PFSK-1 (cell line): ENCODE data around the gene RYR3.

ENCODE experiments used
- FOXP2 ChIP-seq: optimal IDR thresholded peaks from 2 replicates; pipeline ENCODE3; 2011; ENCODE audit warnings: borderline replicate concordance, control low read depth, inconsistent platforms; ENCODE audit not compliant: insufficient read depth; ENCODE audit errors: extremely low read length, extremely low read depth
- POLR2AphosphoS5 ChIP-seq: IDR thresholded peaks from 2 replicates; pipeline ENCODE4 v1.6.1; 2012; ENCODE audit warnings: low read depth, mild to moderate bottlenecking, control low read depth, low read length, moderate library complexity
- SIN3A ChIP-seq: IDR thresholded peaks from 2 replicates; pipeline ENCODE4 v1.6.1; 2012; ENCODE audit warnings: mild to moderate bottlenecking, low read length, moderate library complexity, borderline replicate concordance; ENCODE audit not compliant: insufficient read depth
- TAF1 ChIP-seq: IDR thresholded peaks from 2 replicates; pipeline ENCODE4 v1.6.1; 2012; ENCODE audit warnings: low read length, control low read depth, borderline replicate concordance; ENCODE audit not compliant: insufficient read depth
- TF ChIP-seq, protein P1 (sequence below), 2 experiments: IDR thresholded peaks; 2 replicates each; pipeline versions ENCODE4 v1.6.1 to v1.8.0; 2011 to 2012; ENCODE audit warnings: low read depth in 2 of 2, low read length in 2 of 2, control low read depth in 1 of 2, inconsistent platforms in 1 of 2, mild to moderate bottlenecking in 1 of 2, moderate library complexity in 1 of 2; ENCODE audit not compliant: insufficient read depth in 1 of 2

The RYR3 gene

DNA sequence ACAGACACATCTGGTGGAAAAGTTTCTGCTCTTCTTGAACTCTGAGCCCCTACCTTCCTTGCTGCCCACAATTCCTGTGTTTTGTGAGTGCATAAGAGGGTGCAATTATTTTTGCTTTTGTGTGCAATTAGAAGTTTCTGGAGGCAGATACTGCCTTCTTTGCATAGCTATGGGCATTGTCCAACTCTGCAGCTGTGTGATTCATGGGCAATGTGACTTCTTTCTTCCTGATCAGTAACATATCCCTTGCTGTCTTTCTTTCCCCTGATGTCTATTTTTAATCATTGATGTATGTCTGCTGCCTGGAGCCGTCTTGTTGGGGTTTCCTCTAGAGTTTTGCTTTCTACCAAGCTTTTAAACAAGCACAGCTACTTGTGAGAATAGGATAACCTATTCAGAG lies 336.0 kb downstream of the RYR3 start:
- TF ChIP-seq SIN3A, result no peak
- no peak for TF ChIP-seq TAF1
- no peak for TF ChIP-seq FOXP2
- TF ChIP-seq, protein P1, sequence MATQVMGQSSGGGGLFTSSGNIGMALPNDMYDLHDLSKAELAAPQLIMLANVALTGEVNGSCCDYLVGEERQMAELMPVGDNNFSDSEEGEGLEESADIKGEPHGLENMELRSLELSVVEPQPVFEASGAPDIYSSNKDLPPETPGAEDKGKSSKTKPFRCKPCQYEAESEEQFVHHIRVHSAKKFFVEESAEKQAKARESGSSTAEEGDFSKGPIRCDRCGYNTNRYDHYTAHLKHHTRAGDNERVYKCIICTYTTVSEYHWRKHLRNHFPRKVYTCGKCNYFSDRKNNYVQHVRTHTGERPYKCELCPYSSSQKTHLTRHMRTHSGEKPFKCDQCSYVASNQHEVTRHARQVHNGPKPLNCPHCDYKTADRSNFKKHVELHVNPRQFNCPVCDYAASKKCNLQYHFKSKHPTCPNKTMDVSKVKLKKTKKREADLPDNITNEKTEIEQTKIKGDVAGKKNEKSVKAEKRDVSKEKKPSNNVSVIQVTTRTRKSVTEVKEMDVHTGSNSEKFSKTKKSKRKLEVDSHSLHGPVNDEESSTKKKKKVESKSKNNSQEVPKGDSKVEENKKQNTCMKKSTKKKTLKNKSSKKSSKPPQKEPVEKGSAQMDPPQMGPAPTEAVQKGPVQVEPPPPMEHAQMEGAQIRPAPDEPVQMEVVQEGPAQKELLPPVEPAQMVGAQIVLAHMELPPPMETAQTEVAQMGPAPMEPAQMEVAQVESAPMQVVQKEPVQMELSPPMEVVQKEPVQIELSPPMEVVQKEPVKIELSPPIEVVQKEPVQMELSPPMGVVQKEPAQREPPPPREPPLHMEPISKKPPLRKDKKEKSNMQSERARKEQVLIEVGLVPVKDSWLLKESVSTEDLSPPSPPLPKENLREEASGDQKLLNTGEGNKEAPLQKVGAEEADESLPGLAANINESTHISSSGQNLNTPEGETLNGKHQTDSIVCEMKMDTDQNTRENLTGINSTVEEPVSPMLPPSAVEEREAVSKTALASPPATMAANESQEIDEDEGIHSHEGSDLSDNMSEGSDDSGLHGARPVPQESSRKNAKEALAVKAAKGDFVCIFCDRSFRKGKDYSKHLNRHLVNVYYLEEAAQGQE (IDR thresholded peaks at IDR 0.05; ENCODE audit: insufficient read depth in 1 of 2, low read depth in 2 of 2, low read length in 2 of 2), result no peak
- TF ChIP-seq POLR2AphosphoS5, result no peak

DNA sequence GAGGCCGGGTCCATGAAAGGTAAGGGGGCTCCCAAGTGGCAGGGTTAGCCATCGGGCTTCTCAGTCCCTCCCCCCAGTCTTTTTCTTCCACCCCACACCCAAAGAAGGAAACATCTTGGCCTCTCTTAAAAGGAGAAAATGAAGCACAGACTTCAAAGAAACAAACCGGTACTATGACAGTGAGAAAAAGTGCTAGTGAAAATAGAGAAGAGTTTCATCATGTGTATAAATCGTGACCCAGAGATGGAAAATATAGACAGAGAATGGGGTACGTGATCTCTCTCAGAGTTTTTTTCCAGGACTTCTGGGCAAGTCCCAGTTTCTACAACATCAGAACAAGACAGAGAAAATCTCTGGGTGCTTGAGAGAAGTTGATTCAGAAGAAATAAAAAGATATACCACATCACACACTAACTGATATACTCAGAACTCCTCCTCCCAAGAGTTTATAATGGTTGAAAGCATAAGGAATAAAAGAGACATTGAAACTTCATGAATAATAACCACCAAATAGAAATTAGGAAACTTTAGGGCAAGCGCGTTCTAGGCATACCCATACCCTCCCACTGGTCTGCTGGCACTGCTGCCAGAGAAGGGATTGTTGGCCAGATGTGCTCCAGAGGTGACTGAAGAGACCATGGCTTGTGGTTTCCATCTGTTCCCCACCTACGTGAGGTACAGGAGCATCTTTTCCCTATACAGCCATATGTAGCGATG lies 338.6 kb downstream of the RYR3 start:
- TF ChIP-seq SIN3A, result no peak
- TF ChIP-seq POLR2AphosphoS5, result no peak
- TF ChIP-seq, protein P1 (IDR thresholded peaks at IDR 0.05; ENCODE audit: insufficient read depth in 1 of 2, low read depth in 2 of 2, low read length in 2 of 2), result no peak
- no peak for TF ChIP-seq FOXP2
- no peak for TF ChIP-seq TAF1

DNA sequence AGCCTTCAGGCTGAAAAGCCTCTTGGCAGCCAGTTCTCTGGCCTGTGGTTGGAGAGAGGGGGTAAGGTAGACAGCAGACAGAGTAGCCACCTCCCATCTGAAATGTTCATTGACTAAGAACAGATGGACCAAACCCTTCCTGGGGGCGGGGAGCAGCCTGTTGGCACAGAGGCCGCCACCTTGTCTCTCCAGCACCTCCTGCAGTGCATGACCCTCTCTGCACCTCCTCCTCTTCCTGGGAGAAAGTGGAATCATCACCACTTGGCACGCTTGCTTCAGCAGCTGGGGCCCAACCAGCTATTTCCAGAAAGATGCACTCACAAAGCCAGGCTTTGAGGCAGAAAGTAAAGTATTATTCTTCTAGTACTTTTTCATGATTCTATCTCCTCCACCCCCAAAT lies 344.1 kb downstream of the RYR3 start:
- no peak for TF ChIP-seq TAF1
- TF ChIP-seq POLR2AphosphoS5, result no peak
- TF ChIP-seq, protein P1 (IDR thresholded peaks at IDR 0.05; ENCODE audit: insufficient read depth in 1 of 2, low read depth in 2 of 2, low read length in 2 of 2), result no peak
- TF ChIP-seq SIN3A, result no peak
- no peak for TF ChIP-seq FOXP2

DNA sequence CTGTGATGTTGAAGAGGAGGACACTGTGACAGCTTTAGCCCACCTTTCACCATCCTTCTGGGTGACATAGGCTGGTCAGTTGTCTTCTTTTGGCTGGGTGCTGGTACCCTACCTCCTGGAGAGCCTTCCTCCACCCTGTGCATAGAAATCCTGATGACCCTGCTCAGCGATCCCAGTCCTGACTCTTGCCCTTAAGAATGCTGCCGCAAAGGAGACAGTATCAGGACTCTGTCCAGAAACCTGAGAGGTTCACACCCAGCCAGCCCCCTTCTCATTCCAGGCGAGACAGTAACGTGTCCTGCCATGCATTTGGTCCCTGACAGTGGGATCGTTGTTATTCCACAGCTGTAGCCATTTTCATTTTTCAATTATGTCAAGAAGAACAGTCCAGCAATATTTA lies 344.7 kb downstream of the RYR3 start:
- TF ChIP-seq, protein P1 (IDR thresholded peaks at IDR 0.05; ENCODE audit: insufficient read depth in 1 of 2, low read depth in 2 of 2, low read length in 2 of 2), result no peak
- no peak for TF ChIP-seq TAF1
- no peak for TF ChIP-seq FOXP2
- no peak for TF ChIP-seq POLR2AphosphoS5
